Prostate gland (tissue), 2 donors: ENCODE measurements around the gene INPP5A.
"Not testable (repeated sequence)": the region's sequence is repeated elsewhere in the genome, so short reads cannot be mapped to it uniquely, and the experiment has no call there.

ENCODE experiments used
- POLR2AphosphoS5 ChIP-seq: sonication (generic); formaldehyde crosslinking; IDR thresholded peaks from one replicate; pipeline ENCODE4 v1.6.1; 2017; ENCODE audit warnings: antibody characterized with exemption
- TF ChIP-seq, protein P1 (sequence below), 4 experiments: fragments of 200-600 bp in 2 of 4; fragments of 450-650 bp in 2 of 4; sonication (generic) in 2 of 4; IDR thresholded peaks; 1 replicate in 3 of 4; 2 replicates in 1 of 4; pipeline ENCODE4 v1.5.1; 2016 to 2019; ENCODE audit warnings: antibody characterized with exemption in 4 of 4, mild to moderate bottlenecking in 2 of 4, moderate library complexity in 2 of 4

DNA sequence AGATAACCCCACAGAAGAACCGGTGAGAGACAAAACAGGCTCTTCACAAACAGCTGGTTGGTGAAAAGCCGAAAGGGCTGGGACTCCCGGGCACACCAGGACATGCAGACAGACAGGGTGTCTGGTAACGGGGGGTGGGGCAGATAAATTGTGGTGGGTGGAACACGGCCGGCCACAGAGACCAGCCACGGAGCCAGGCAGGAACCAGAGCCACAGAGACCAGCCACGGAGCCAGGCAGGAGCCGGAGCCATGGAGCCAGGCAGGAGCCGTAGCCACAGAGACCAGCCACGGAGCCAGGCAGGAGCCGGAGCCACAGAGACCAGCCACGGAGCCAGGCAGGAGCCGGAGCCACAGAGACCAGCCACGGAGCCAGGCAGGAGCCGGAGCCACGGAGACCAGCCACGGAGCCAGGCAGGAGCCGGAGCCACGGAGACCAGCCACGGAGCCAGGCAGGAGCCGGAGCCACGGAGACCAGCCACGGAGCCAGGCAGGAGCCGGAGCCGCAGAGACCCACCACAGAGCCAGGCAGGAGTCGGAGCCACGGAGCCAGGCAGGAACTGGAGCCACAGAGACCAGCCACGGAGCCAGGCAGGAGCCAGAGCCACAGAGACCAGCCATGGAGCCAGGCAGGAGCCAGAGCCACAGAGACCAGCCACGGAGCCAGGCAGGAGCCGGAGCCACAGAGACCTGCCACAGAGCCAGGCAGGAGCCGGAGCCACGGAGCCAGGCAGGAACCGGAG is 288.4 kb downstream of the INPP5A start:
- not testable (repeated sequence) for TF ChIP-seq POLR2AphosphoS5
- TF ChIP-seq, protein P1, sequence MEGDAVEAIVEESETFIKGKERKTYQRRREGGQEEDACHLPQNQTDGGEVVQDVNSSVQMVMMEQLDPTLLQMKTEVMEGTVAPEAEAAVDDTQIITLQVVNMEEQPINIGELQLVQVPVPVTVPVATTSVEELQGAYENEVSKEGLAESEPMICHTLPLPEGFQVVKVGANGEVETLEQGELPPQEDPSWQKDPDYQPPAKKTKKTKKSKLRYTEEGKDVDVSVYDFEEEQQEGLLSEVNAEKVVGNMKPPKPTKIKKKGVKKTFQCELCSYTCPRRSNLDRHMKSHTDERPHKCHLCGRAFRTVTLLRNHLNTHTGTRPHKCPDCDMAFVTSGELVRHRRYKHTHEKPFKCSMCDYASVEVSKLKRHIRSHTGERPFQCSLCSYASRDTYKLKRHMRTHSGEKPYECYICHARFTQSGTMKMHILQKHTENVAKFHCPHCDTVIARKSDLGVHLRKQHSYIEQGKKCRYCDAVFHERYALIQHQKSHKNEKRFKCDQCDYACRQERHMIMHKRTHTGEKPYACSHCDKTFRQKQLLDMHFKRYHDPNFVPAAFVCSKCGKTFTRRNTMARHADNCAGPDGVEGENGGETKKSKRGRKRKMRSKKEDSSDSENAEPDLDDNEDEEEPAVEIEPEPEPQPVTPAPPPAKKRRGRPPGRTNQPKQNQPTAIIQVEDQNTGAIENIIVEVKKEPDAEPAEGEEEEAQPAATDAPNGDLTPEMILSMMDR (IDR thresholded peaks at IDR 0.05) = not testable (repeated sequence)
